Stimulated activated CD4-positive, alpha-beta T cell treated with anti-CD3 and anti-CD28 coated beads, Interleukin-4, amount 100 ng/mL, for 4 hours (primary cell): ENCODE measurements around the gene EYA4.

Experiments used
- DNase-seq, 2 experiments: peaks; one replicate each; pipeline ENCODE4 v3.0.0-alpha.2; 2020

EYA4 gene

GRCh38 chr6:133468591-133468990, 227.4 kb downstream of the EYA4 start:
- DNase-seq = no peak

GRCh38 chr6:133474516-133474915, 233.4 kb downstream of the EYA4 start:
- no peak for DNase-seq

GRCh38 chr6:133478673-133479072, 237.5 kb downstream of the EYA4 start:
- no peak for DNase-seq

DNA sequence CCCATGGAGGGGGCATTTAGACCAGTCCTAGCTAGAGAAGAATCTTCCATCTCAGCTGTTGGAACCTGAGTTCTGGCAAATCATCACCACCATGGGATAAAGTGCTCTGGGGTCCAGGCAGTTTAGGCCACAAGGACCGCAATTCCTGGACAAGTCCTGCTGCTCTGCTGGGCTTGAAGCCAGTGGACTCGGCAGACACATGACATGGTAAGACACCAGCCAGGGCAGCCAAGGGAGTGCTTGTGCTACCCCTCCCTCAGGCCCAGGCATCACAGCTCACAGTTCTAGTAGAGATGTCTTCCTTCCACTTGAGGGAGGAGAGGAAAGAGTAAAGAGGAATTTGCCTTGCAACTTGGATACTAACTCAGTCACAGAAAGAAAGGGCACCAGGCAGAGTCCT, 246.0 kb downstream of the EYA4 start:
- DNase-seq = no peak

GRCh38 chr6:133495205-133495903, 254.2 kb downstream of the EYA4 start:
- DNase-seq = no peak

- DNase-seq = no peak
Measured at GRCh38 chr6:133499662-133500061, 258.5 kb downstream of the EYA4 start.

DNA sequence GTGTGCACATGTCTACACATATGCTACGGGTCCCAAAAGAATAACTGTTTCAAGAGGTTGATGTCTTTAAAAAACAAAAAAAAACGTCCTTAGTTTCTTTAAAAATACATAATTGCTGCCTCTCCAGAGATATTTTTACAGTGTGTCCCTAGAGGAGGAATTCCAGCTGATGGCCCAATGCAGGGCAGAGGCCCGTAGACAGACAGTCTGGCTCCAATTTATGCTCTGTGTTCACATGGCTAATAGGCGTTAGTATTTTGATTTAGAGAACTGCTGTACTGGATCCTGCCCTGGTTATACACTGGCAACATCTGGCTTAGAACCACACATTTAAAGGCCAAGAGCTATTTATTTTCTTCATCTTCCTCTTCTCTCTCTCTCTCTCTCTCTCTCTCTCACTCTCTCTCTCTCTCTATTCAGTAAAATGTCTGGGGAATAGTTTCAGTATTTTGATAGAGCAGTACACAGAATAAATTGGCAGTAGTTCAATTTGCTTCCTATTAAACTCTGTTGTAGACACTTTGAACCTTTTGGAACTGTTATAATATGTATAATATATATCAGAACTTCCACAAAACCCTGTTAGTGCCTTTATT, 260.6 kb downstream of the EYA4 start:
- no peak for DNase-seq

DNA sequence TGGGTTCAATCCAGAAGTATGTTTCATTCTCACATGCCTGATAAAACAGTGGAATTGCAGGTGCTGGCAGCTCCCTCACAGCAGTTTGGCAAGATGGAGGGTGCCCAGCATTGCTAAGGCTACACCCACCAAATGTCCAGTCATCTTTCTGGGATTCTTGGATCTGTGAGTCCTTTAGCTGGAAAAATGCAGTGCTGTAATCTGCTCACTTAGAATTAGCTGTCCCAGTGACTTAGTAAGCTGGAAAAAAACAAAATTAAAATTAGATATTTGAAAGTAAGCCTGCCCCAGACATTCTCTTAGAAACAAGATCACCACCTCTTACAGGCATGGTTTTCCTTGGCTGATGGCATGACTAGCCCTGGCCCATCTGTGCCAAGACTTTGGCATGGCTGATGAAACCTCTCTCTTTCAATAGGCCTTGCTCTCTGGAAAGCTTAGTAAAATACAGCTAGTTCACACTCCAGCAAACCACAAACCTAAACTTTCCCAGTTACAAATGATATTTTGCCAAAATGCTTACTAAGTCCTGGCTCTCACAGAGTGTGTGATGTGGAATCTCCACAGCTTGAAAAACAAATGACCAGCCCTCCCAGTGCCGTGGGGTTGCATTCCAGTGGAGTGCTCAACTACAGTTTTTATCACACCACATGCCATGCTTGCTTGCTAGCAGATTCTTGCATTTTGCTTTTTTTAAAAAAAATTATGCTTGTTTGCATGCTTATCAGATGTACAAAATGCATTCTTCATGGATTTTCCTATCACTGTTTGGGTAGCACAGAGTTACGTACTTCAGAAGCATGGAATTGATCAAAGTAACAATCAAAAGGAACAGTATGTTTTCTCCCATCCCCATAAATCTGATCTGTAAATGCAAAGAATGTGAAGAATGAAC, 261.5 kb downstream of the EYA4 start:
- DNase-seq = no peak

GRCh38 chr6:133503336-133503729, 262.2 kb downstream of the EYA4 start:
- no peak for DNase-seq

DNA sequence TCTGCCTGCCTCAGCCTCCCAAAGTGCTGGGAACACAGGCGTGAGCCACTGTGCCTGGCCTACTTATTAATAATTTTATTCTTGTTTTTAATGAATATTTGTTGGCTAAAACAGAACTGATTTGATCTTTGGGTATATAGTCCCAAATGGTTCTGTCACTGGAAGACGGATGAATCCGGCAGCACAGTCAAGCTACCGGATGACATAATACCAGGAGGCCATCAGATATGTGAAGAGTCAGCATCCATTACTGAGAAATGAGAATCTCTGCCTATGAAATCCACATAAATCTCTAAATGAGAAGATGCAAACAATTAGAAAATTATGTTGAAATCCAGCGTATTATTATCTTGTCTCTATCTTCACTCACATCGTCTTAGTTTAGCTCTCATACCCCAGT, 263.0 kb downstream of the EYA4 start:
- no peak for DNase-seq

GRCh38 chr6:133504761-133505160, 263.6 kb downstream of the EYA4 start:
- no peak for DNase-seq

DNA sequence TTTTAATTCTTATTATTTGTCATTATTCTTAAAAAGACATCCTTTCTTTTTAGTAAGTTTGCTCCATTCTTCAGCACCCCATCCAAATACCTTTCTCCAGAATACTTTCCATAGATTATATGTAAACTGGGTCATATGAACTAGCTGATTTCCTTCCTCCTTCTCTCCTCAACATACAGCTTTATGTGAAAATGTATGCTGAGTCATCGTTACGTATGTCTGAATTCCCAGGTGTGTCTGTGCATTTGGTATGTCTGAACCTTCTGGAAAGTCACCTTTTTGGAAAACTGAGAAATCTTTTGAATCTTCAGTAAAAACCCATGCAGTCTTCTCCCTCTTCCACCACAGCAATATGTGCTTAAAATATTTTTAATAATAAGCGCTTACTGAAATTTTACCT, 264.5 kb downstream of the EYA4 start:
- no peak for DNase-seq

DNA sequence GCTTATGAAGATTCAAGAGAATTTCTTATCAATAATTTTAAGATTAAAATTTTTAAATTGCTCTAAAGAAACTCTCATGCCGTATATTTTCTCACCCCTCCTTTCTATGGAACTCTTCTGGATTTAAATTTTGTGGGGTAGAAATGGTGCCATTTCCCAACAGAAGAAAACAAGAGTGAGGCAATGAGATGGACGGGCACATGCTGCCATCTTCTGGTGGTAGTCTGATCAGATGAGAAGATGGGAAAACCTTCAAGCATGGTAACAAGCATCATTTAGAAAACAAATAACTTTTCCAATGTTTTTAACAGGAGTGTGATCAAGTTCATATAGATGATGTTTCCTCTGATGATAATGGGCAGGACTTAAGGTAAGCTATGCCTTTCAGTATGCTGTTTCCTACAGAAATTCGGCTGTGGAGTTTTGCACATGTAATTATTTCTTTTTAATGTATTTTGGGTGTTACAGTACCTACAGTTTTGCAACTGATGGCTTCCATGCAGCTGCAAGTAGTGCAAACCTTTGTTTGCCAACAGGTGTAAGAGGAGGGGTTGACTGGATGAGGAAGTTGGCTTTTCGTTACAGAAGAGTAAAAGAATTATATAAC, 271.4 kb downstream of the EYA4 start:
- peak in 1 of 2 experiments; percentile 3 for DNase-seq

DNA sequence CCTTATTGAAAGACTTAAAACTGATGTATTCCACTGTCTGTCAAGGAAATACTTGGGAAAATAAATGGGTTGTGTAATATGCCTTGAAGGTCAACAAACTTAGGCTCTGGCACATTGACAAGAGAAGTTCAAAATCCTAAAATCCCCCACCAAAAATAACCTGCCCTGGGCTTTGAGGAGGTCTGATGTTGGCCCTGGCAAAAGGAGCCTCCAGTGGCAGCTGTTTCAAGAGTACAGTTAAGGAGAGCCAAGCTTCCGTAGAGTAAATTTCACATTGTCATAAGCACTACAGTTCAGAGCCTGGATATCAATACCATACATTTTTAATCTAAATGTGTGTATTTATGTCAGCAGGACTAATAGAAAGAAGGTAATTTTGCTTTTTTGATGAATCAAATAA, 282.7 kb downstream of the EYA4 start:
- no peak for DNase-seq

DNA sequence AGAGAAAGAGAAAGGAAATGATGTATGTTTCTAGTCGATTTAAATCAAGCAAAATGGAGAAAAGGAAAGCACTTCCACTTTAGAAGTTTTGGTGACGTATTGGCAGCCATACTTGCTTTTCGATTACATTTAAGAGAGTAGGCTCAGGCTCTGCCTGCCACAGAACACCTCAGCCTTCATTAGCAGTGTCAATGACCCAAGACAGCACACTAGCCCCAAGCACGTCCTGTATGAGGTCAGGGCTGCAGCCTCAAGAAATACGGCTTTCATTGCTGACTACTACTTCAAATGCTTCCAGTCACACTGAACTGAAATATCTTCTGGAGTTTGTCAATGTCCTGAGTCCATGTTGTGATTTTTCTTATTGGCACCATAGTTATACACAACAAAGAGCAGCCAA, 285.3 kb downstream of the EYA4 start:
- DNase-seq = no peak

DNA sequence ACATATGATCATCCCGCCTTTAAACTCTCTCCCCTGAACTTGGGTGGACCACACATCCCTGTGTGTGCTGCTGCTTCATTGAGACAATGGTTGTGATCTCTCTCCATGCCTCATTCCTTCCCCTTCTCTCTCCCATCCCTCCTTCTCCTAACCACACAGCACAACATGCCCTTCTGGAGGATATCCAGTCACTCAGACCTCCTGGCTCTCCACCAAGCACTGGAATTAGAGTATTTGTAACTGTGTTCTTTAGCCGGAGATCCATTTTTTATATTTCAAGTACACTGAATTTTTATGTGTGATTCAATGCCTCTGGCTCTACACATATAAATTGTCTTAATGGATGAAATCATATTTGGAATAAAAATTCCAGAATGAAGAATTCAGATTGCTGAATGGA, 287.4 kb downstream of the EYA4 start:
- DNase-seq = no peak

DNA sequence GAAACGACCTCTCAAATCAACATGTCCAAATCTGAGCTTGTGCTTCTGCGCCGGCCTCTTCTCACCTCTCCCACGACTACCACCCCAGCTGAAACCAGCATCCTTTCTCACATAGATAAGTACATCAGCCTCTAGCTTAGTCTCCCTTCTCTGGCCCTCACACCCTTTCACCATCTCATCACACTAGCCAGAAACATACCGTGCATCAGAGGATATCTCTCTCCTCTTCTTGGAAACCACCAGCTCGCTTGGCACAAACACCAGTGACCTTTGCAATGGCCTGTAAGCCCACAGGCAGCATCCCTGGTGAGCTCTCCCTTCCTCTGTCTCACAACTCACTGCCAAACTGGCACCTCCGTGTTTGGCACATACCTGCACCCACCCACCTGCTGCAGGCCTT, 291.8 kb downstream of the EYA4 start:
- no peak for DNase-seq

DNA sequence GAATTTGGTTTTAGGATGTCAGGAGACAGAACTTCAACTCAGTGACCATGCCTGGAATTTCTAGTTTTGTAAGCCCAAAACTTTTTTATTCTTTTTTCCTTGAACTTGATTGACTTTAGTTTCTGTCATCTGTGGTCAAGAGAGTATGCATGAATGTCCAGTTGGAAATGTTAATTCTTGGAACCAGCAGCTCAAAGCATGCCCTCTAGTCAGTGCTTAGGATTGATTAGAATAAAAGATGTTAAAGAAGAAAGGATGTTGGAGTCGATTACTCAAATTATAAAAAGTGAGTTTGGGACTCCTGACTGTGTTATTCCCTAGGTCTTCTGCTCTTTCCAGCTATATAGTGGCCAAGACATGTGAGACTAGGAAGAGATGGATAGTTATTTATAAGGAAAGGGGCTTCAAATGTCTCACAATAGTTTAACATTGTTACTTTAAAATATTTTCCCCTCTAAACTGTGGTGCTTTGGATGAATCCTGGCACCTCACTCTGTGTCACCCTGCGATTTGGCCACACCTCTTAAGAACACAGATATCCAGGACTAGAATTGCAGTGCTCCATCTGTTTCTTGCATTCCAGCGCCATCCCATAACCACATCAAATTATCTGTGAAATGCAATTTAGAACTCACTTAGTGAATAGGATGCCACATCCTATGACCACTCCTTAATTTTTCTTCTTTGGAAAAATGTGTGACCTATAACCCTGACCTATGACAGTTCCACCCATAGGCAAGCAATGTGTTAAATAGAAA, 298.5 kb downstream of the EYA4 start:
- no peak for DNase-seq

- DNase-seq = no peak
Measured at GRCh38 chr6:133540361-133540760, 299.2 kb downstream of the EYA4 start.

- no peak for DNase-seq
Measured at GRCh38 chr6:133541040-133541439, 299.9 kb downstream of the EYA4 start.

GRCh38 chr6:133542056-133542821, 301.1 kb downstream of the EYA4 start:
- DNase-seq = no peak

DNA sequence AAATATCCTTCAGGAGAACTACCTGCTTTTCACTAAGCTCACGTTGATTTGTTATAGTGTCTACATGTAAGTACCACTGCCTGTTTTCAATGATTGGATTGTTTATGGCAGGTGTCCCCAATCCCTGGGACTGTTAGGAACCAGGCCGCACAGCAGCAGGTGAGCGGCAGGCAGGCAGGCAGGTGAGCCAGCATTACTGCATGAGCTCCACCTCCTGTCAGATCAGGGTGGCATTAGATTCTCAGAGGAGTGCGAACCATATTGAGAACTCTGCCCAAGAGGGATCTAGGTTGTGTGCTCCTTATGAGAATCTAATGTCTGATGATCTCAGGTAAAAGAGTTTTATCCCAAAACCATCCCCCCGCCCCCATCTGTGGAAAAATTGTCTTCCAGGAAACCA, 303.3 kb downstream of the EYA4 start:
- DNase-seq = no peak
